HepG2 (cell line): ENCODE results near the gene PCDHA12.

Source experiments
- ARNTL ChIP-seq: sonication (generic); formaldehyde crosslinking; IDR thresholded peaks from 2 replicates; pipeline ENCODE4 v1.4.0; 2020; ENCODE audit warnings: mild to moderate bottlenecking, missing genetic modification reagents
- MAFK ChIP-seq, 2 experiments: IDR thresholded peaks in 1 of 2; conservative IDR thresholded peaks in 1 of 2; 2 replicates each; pipeline ENCODE4 v1.6.1; 2011; ENCODE audit warnings: improper control_type of control experiment in 2 of 2, low read length in 2 of 2
- MAZ ChIP-seq, 2 experiments: sonication (generic) in 1 of 2; formaldehyde crosslinking in 1 of 2; IDR thresholded peaks; 2 replicates each; pipeline versions ENCODE4 v1.5.0 to v1.6.1; 2012 to 2020; ENCODE audit warnings: low read depth in 2 of 2, mild to moderate bottlenecking in 2 of 2, borderline replicate concordance in 1 of 2, improper control_type of control experiment in 1 of 2, low read length in 1 of 2, missing genetic modification reagents in 1 of 2, moderate library complexity in 1 of 2
- POLR2A ChIP-seq, 2 experiments: IDR thresholded peaks; 2 replicates each; pipeline ENCODE4 v1.6.1; 2011; ENCODE audit warnings: low read depth in 2 of 2, low read length in 2 of 2, mild to moderate bottlenecking in 1 of 2, moderate library complexity in 1 of 2; ENCODE audit not compliant: insufficient read depth in 1 of 2
- SP1 ChIP-seq, 2 experiments: fragments of 450-650 bp in 1 of 2; sonication (generic) in 1 of 2; formaldehyde crosslinking in 1 of 2; IDR thresholded peaks; 2 replicates each; pipeline versions ENCODE4 v1.4.0 to v1.6.1; 2016 to 2020; ENCODE audit warnings: missing genetic modification reagents in 1 of 2
- YY1 ChIP-seq: IDR thresholded peaks from 2 replicates; pipeline ENCODE4 v1.6.1; 2011; ENCODE audit warnings: low read length, low read depth, moderate library complexity, mild to moderate bottlenecking; ENCODE audit not compliant: insufficient read depth, insufficient replicate concordance
- ZZZ3 ChIP-seq: sonication (generic); formaldehyde crosslinking; IDR thresholded peaks from 2 replicates; pipeline ENCODE4 v1.4.0; 2020; ENCODE audit warnings: missing genetic modification reagents, mild to moderate bottlenecking, borderline replicate concordance
- TF ChIP-seq, protein P1 (sequence below): sonication (generic); formaldehyde crosslinking; IDR thresholded peaks from 2 replicates; pipeline ENCODE4 v1.4.0; 2020; ENCODE audit warnings: mild to moderate bottlenecking, low read depth, missing genetic modification reagents
- TF ChIP-seq, protein P2 (sequence below): IDR thresholded peaks from 2 replicates; pipeline ENCODE4 v1.6.1; 2016

DNA sequence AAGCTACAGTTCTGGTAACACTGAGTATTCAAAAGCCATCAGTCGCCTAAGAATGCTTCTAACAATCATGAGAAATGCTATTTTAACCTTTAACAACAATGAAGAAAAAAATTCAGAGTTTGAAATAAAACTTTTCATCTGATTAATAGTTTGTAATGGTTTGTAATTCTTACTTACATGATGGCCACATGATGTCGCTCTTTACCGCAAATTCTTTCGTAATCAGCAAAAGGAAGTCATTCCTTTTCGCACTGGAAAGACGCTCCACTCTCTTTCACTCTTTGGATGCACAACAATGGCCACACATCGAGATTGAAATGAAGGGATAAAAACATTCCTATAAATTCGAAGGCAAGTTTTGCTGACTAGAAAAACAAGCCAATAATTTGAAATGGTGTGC is 41.1 kb upstream of the PCDHA12 start, which contains the start of gene PCDHA7:
- TF ChIP-seq, protein P1, sequence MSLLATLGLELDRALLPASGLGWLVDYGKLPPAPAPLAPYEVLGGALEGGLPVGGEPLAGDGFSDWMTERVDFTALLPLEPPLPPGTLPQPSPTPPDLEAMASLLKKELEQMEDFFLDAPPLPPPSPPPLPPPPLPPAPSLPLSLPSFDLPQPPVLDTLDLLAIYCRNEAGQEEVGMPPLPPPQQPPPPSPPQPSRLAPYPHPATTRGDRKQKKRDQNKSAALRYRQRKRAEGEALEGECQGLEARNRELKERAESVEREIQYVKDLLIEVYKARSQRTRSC (CRISPR knock-in tag), result no peak
- TF ChIP-seq SP1 (IDR thresholded peaks at IDR 0.05) (no peak), SP1 (CRISPR knock-in tag; IDR thresholded peaks at IDR 0.05) (no peak), YY1 (no peak), POLR2A (IDR thresholded peaks at IDR 0.05; ENCODE audit: insufficient read depth in 1 of 2, low read depth in 2 of 2, low read length in 2 of 2) (no peak), MAFK (conservative IDR thresholded peaks at IDR 0.05 in 1 of 2, IDR thresholded peaks at IDR 0.05 in 1 of 2; ENCODE audit: low read length in 2 of 2) (peak in 1 of 2 experiments; percentile 52; a peak in 3 of 4 replicates), ZZZ3 (CRISPR knock-in tag) (no peak), MAZ (IDR thresholded peaks at IDR 0.05; ENCODE audit: borderline replicate concordance, low read depth, low read length) (no peak), MAZ (CRISPR knock-in tag; IDR thresholded peaks at IDR 0.05; ENCODE audit: low read depth) (no peak), ARNTL (CRISPR knock-in tag) (no peak)
- TF ChIP-seq, protein P2, sequence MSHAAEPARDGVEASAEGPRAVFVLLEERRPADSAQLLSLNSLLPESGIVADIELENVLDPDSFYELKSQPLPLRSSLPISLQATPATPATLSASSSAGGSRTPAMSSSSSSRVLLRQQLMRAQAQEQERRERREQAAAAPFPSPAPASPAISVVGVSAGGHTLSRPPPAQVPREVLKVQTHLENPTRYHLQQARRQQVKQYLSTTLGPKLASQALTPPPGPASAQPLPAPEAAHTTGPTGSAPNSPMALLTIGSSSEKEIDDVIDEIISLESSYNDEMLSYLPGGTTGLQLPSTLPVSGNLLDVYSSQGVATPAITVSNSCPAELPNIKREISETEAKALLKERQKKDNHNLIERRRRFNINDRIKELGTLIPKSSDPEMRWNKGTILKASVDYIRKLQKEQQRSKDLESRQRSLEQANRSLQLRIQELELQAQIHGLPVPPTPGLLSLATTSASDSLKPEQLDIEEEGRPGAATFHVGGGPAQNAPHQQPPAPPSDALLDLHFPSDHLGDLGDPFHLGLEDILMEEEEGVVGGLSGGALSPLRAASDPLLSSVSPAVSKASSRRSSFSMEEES (CRISPR knock-in tag), result no peak
